Measurements from ENCODE around the gene NPPA.

The NPPA gene

GRCh38 chr1:11802973-11803885 is 44.4 kb downstream of the NPPA start:
- peaks cover 28% of the 10 kb centered on the region for H4K20me1 ChIP-seq
- H3K27me3 ChIP-seq, result no peaks in the 10 kb centered on the region
- H3K27ac ChIP-seq, result peak overlapping the region; percentile 50
- H3K4me1 ChIP-seq, result peaks cover 56% of the 10 kb centered on the region
- peak overlapping the region; percentile 65 for H3K9ac ChIP-seq
- H3K36me3 ChIP-seq, result peaks cover 33% of the 10 kb centered on the region
- peak overlapping the region; percentile 79 for H3K4me3 ChIP-seq
- H3K4me2 ChIP-seq, result peak overlapping the region; percentile 98
- H3K9me3 ChIP-seq, result no peaks in the 10 kb centered on the region
- no peak for TF ChIP-seq Cebpa-rat (IDR thresholded peaks at IDR 0.05)

GRCh38 chr1:11802616-11802972 is 45.0 kb downstream of the NPPA start:
- TF ChIP-seq Cebpa-rat (IDR thresholded peaks at IDR 0.05), result no peak
- Histone ChIP-seq H3K27ac (peak overlapping the region; percentile 46; the same call in 1 of the 2 replicates), H3K9ac (peak overlapping the region; percentile 65; the same call in 1 of the 2 replicates)

GRCh38 chr1:11800756-11801433 is 46.7 kb downstream of the NPPA start:
- no peak overlapping the region for H3K4me3 ChIP-seq
- H3K9ac ChIP-seq, result 0 out of 2 replicates have a peak overlapping the region, but pooled peaks have one; percentile 9
- TF ChIP-seq Cebpa-rat (IDR thresholded peaks at IDR 0.05), result no peak
- H3K4me2 ChIP-seq, result no peak overlapping the region
- H3K36me3 ChIP-seq, result peaks cover 39% of the 10 kb centered on the region
- H3K9me3 ChIP-seq, result no peaks in the 10 kb centered on the region
- H3K27me3 ChIP-seq, result no peaks in the 10 kb centered on the region
- no peak overlapping the region for H3K27ac ChIP-seq
- H4K20me1 ChIP-seq, result peaks cover 14% of the 10 kb centered on the region; the same call in 1 of the 2 replicates
- peaks cover 48% of the 10 kb centered on the region for H3K4me1 ChIP-seq

More at GRCh38 chr1:11802616-11802972, 45.0 kb downstream of the NPPA start:
- H3K36me3 ChIP-seq, result peaks cover 33% of the 10 kb centered on the region
- H3K4me2 ChIP-seq, result peak overlapping the region; percentile 98
- H3K27me3 ChIP-seq, result no peaks in the 10 kb centered on the region
- peak overlapping the region; percentile 79 for H3K4me3 ChIP-seq
- peaks cover 50% of the 10 kb centered on the region for H3K4me1 ChIP-seq
- peaks cover 25% of the 10 kb centered on the region for H4K20me1 ChIP-seq
- no peaks in the 10 kb centered on the region for H3K9me3 ChIP-seq

GRCh38 chr1:11800391-11800755 is 47.2 kb downstream of the NPPA start:
- Histone ChIP-seq H3K36me3 (peaks cover 44% of the 10 kb centered on the region), H3K4me1 (peaks cover 49% of the 10 kb centered on the region), H3K9me3 (no peaks in the 10 kb centered on the region), H3K4me3 (no peak overlapping the region), H3K27ac (no peak overlapping the region), H3K9ac (0 out of 2 replicates have a peak overlapping the region, but pooled peaks have one; percentile 3), H3K4me2 (no peak overlapping the region), H3K27me3 (no peaks in the 10 kb centered on the region), H4K20me1 (peaks cover 14% of the 10 kb centered on the region; the same call in 1 of the 2 replicates)
- TF ChIP-seq Cebpa-rat (IDR thresholded peaks at IDR 0.05), result no peak

GRCh38 chr1:11799896-11800295 is 47.7 kb downstream of the NPPA start:
- H3K4me2 ChIP-seq, result no peak overlapping the region
- H4K20me1 ChIP-seq, result peaks cover 14% of the 10 kb centered on the region; the same call in 1 of the 2 replicates
- H3K27me3 ChIP-seq, result no peaks in the 10 kb centered on the region
- no peak overlapping the region for H3K27ac ChIP-seq
- H3K36me3 ChIP-seq, result peaks cover 49% of the 10 kb centered on the region
- no peak for TF ChIP-seq Cebpa-rat (IDR thresholded peaks at IDR 0.05)
- H3K4me1 ChIP-seq, result peaks cover 44% of the 10 kb centered on the region
- H3K9me3 ChIP-seq, result no peaks in the 10 kb centered on the region
- H3K4me3 ChIP-seq, result no peak overlapping the region
- H3K9ac ChIP-seq, result no peak overlapping the region

GRCh38 chr1:11799099-11799498 is 48.5 kb downstream of the NPPA start:
- Histone ChIP-seq H3K27me3 (no peaks in the 10 kb centered on the region), H3K4me3 (no peak overlapping the region), H3K4me1 (peaks cover 36% of the 10 kb centered on the region), H3K9me3 (no peaks in the 10 kb centered on the region), H3K9ac (no peak overlapping the region), H3K27ac (no peak overlapping the region), H4K20me1 (peaks cover 14% of the 10 kb centered on the region; the same call in 1 of the 2 replicates), H3K36me3 (peaks cover 57% of the 10 kb centered on the region), H3K4me2 (no peak overlapping the region)
- TF ChIP-seq Cebpa-rat (IDR thresholded peaks at IDR 0.05), result no peak

- peaks cover 8% of the 10 kb centered on the region; the same call in 1 of the 2 replicates for H4K20me1 ChIP-seq
- peaks cover 67% of the 10 kb centered on the region for H3K36me3 ChIP-seq
- peaks cover 22% of the 10 kb centered on the region for H3K4me1 ChIP-seq
- H3K4me2 ChIP-seq, result no peak overlapping the region
- no peak overlapping the region for H3K27ac ChIP-seq
- H3K4me3 ChIP-seq, result no peak overlapping the region
- no peaks in the 10 kb centered on the region for H3K27me3 ChIP-seq
- no peak overlapping the region for H3K9ac ChIP-seq
- no peak for TF ChIP-seq Cebpa-rat (IDR thresholded peaks at IDR 0.05)
- H3K9me3 ChIP-seq, result no peaks in the 10 kb centered on the region
Measured at GRCh38 chr1:11797525-11798216, 49.9 kb downstream of the NPPA start.

GRCh38 chr1:11796036-11796828 is 51.4 kb downstream of the NPPA start:
- H3K4me3 ChIP-seq, result no peak overlapping the region
- H3K27me3 ChIP-seq, result no peaks in the 10 kb centered on the region
- peaks cover 16% of the 10 kb centered on the region for H3K4me1 ChIP-seq
- H3K36me3 ChIP-seq, result peaks cover 71% of the 10 kb centered on the region
- H3K4me2 ChIP-seq, result peak overlapping the region; percentile 26
- 0 out of 2 replicates have a peak overlapping the region, but pooled peaks have one; percentile 2 for H3K9ac ChIP-seq
- no peaks in the 10 kb centered on the region for H3K9me3 ChIP-seq
- TF ChIP-seq Cebpa-rat (IDR thresholded peaks at IDR 0.05), result no peak
- no peaks in the 10 kb centered on the region for H4K20me1 ChIP-seq
- H3K27ac ChIP-seq, result no peak overlapping the region
